T-helper 2 cell treated with Interferon-gamma antibody and Interleukin-4, amounts not matched to agents 5 μg/mL and 100 μg/mL, for 36 hours (primary cell): ENCODE measurements around the gene FOXI2.

Experiments
- DNase-seq: peaks from one replicate; pipeline ENCODE4 v3.0.0; 2021; ENCODE audit warnings: low spot score
- H3K27ac Mint-ChIP-seq: one replicate; pipeline ENCODE4 v1.8.0; 2021; ENCODE audit warnings: mild to moderate bottlenecking, mixed read lengths
- H3K27me3 Mint-ChIP-seq: one replicate; pipeline ENCODE4 v1.8.0; 2021; ENCODE audit warnings: low read depth, mixed read lengths
- H3K36me3 Mint-ChIP-seq: one replicate; pipeline ENCODE4 v1.8.0; 2021; ENCODE audit warnings: low read depth, mixed read lengths
- H3K4me1 Mint-ChIP-seq: one replicate; pipeline ENCODE4 v1.8.0; 2021; ENCODE audit warnings: low read depth, mixed read lengths
- H3K4me3 Mint-ChIP-seq: one replicate; pipeline ENCODE4 v1.8.0; 2022; ENCODE audit warnings: mild to moderate bottlenecking, moderate library complexity, mixed read lengths
- H3K9me3 Mint-ChIP-seq: one replicate; pipeline ENCODE4 v1.8.0; 2021; ENCODE audit warnings: mixed read lengths

The FOXI2 gene

DNA sequence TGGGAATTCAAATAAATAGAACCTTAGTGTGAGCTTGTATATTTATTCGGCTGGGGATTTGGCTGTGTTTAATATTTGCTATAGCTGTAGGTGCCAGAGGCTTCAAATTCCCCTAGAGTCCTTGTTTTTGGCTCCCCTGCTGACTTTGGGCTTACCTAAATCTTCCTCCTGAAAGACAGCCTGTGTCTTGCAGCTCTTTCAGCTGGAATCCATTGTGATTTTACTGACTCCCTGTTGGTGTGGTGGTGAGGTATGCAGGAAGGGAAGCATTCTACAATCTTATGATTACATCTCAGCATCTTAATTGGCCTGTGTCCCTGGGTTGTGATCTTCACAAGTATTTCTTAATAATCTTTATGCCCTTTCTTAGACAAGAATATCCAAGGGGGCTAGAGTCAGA, 25.9 kb downstream of the FOXI2 start:
- Mint-ChIP-seq H3K27me3 (peaks cover 4% of the 10 kb centered on the region), H3K9me3 (no peaks in the 10 kb centered on the region), H3K36me3 (no peaks in the 10 kb centered on the region), H3K4me1 (no peaks in the 10 kb centered on the region), H3K27ac (no peak overlapping the region), H3K4me3 (no peak overlapping the region)
- no peak for DNase-seq

DNA sequence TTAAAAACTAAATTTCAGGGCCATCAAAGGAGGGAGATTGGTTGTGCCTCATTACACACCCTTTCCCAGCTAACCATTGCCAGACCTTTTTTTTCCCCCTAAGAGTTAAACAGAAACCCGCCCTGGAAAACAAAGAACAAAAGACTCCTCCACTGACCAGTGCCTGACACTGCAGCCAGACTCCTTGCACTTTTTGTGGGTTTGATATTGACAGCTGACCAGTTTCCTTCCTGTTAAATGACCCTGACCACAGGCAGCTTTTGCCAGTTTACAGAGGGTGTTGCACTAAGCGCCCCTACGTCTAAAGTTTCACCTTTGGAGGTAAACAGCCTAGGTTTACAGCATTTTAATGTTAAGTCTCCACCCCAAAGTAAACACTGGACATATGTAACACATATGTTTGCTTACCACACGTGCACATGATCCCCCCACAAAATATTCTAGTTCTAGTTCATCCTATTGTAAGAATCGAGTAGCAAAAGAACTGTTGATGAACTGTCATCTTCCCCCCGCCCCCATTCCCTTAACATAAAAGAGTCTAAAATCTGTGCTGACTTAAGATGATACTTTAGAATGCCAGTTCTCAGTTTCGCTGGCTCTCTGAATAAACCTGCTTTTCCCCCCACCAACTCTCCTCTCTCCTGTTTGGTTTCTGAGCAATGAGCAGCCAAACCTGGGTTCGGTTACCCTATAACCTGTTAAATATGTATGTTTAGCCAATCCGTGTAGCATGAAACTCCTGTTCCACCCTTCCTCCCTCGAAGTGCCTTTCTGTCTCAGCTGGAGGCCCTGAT, 38.0 kb downstream of the FOXI2 start:
- DNase-seq: no peak
- no peaks in the 10 kb centered on the region for H3K36me3 Mint-ChIP-seq
- no peaks in the 10 kb centered on the region for H3K9me3 Mint-ChIP-seq
- H3K27ac Mint-ChIP-seq: no peak overlapping the region
- H3K4me3 Mint-ChIP-seq: no peak overlapping the region
- H3K27me3 Mint-ChIP-seq: no peaks in the 10 kb centered on the region
- no peaks in the 10 kb centered on the region for H3K4me1 Mint-ChIP-seq

DNA sequence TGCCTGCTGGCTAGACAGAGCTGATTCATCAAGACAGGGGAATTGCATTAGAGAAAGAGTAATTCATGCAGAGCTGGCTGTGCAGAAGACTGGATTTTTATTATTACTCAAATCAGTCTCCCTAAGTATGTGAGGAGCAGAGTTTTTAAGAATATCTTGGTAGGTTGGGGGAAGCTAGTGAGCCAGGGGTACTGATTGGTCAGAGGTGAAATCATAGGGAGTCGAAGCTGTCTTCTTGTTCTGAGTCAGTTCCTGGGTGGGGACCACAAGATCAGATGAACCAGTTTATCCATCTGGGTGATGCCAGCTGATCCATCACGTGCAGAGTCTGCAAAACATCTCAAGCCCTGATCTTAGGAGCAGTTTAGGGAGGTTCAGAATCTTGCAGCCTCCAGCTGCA, 39.8 kb downstream of the FOXI2 start:
- Mint-ChIP-seq H3K27me3 (no peaks in the 10 kb centered on the region), H3K9me3 (no peaks in the 10 kb centered on the region), H3K36me3 (no peaks in the 10 kb centered on the region), H3K4me1 (no peaks in the 10 kb centered on the region), H3K4me3 (no peak overlapping the region), H3K27ac (no peak overlapping the region)
- DNase-seq: no peak

DNA sequence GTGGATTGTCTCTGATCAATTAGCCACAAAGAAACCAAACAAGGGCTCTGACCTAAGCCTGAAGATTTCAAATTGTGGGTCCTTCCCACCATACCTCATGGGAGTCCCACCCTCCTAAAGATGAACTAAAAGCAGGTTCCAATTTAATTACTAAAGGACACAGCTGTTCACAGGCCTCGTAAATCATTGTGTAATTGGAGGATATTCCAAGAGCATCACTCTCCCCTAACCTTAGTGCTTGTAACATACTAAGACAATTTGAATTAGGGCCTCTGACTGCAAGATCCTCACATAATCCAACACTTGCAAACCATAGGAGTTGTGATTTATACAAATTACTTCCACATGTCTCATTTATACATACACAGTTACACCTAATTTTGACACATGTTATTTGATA, 44.4 kb downstream of the FOXI2 start:
- Mint-ChIP-seq H3K9me3 (no peaks in the 10 kb centered on the region), H3K4me1 (no peaks in the 10 kb centered on the region), H3K27me3 (no peaks in the 10 kb centered on the region), H3K4me3 (no peak overlapping the region), H3K36me3 (no peaks in the 10 kb centered on the region), H3K27ac (no peak overlapping the region)
- no peak for DNase-seq

DNA sequence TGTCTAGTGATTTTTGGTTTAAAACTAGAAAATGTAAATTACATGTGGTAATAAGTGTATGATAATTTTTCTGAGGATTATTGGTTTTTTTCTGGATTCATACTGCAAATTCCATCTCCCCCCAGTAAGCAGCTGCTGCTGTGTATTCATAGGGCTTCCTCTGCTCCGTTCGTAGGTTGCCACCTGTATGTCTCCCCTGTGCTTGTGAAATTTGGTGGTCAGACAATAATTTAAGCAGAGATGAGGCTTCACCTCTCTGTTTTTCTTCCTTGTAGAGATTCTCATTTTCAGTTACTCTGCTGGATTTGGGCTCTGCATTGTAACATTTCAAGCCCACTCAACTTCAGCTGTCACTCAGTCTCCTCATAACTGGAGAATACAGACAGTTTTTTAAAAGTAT, 50.9 kb downstream of the FOXI2 start:
- Mint-ChIP-seq H3K27ac (no peak overlapping the region), H3K4me1 (no peaks in the 10 kb centered on the region), H3K27me3 (peaks cover 10% of the 10 kb centered on the region), H3K9me3 (no peaks in the 10 kb centered on the region), H3K36me3 (no peaks in the 10 kb centered on the region), H3K4me3 (no peak overlapping the region)
- no peak for DNase-seq

DNA sequence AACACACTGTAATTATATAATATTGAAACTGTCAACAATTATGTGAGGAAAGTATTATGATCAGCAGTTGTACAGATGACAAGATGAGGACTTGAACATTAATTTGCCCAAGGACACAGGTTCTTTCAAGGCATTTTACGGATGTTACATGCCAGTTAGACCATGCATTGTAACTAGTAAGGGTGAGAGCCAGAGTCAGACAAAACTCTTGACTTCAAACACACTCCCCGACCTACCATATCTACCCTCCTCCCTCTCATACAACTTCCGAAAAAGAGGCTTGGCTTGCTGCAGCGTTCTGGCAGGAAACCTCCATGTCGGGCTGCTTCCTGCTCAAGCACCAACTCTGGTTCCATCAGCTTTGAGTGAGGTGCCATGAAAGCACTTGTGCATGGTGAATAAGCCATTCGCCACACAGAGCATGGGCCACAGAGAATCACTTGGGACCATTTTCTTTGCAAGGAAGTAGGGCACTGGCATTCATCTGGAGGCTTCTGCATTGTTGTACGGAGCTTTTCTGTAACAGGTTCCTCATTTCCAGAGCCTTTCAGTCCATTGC, 53.2 kb downstream of the FOXI2 start:
- DNase-seq: no peak
- H3K27me3 Mint-ChIP-seq: peaks cover 10% of the 10 kb centered on the region
- H3K9me3 Mint-ChIP-seq: no peaks in the 10 kb centered on the region
- H3K4me1 Mint-ChIP-seq: no peaks in the 10 kb centered on the region
- no peak overlapping the region for H3K4me3 Mint-ChIP-seq
- no peak overlapping the region for H3K27ac Mint-ChIP-seq
- H3K36me3 Mint-ChIP-seq: no peaks in the 10 kb centered on the region
